HG03280 (cell line): Measurements from ENCODE around the gene ZSCAN10.

Source experiments
- ATAC-seq: cut with Tn5 transposase; IDR thresholded peaks from one replicate; pipeline ENCODE4 v1.9.1; 2021; ENCODE audit warnings: mild to moderate bottlenecking, moderate library complexity; ENCODE audit not compliant: unreplicated experiment

ZSCAN10 gene

GRCh38 chr16:3134338-3135125 is 35.4 kb upstream of the ZSCAN10 start, which contains the start of gene ZNF213:
Gene ZNF213, plus strand, starts transcription at chr16:3135029. Its CDS starts 2,252 bp downstream, at chr16:3137281.
- peak; percentile 90 for ATAC-seq

- ATAC-seq, result no peak
Measured at GRCh38 chr16:3133844-3134243, 34.8 kb upstream of the ZSCAN10 start.

GRCh38 chr16:3131755-3132377 is 32.8 kb upstream of the ZSCAN10 start:
- no peak for ATAC-seq

- ATAC-seq, result no peak
Measured at GRCh38 chr16:3129137-3130131, 30.3 kb upstream of the ZSCAN10 start.

- ATAC-seq, result no peak
Measured at GRCh38 chr16:3127745-3128144, 28.7 kb upstream of the ZSCAN10 start.

GRCh38 chr16:3123986-3124886 is 25.1 kb upstream of the ZSCAN10 start:
- ATAC-seq, result peak; percentile 89

GRCh38 chr16:3122926-3123570 is 24.0 kb upstream of the ZSCAN10 start:
- no peak for ATAC-seq

- no peak for ATAC-seq
Measured at GRCh38 chr16:3121851-3122467, 22.9 kb upstream of the ZSCAN10 start.

GRCh38 chr16:3120435-3120834 is 21.3 kb upstream of the ZSCAN10 start:
- ATAC-seq, result no peak

- ATAC-seq, result no peak
Measured at GRCh38 chr16:3119701-3120408, 20.8 kb upstream of the ZSCAN10 start.

GRCh38 chr16:3119286-3119685 is 20.2 kb upstream of the ZSCAN10 start:
- ATAC-seq, result no peak

- ATAC-seq, result no peak
Measured at GRCh38 chr16:3118846-3119245, 19.8 kb upstream of the ZSCAN10 start.

- no peak for ATAC-seq
Measured at GRCh38 chr16:3118204-3118790, 19.2 kb upstream of the ZSCAN10 start.

GRCh38 chr16:3115561-3115960 is 16.5 kb upstream of the ZSCAN10 start:
- ATAC-seq, result no peak

GRCh38 chr16:3115003-3115402 is 15.9 kb upstream of the ZSCAN10 start:
- ATAC-seq, result no peak

GRCh38 chr16:3113765-3114479 is 14.8 kb upstream of the ZSCAN10 start:
- no peak for ATAC-seq

GRCh38 chr16:3112881-3113574 is 13.9 kb upstream of the ZSCAN10 start:
- ATAC-seq, result no peak
